Measurements from ENCODE around the gene NAA30.

Gene NAA30

GRCh38 chr14:57400556-57401494, 10.4 kb downstream of the NAA30 start:
- DNase-seq, result no peak

DNA sequence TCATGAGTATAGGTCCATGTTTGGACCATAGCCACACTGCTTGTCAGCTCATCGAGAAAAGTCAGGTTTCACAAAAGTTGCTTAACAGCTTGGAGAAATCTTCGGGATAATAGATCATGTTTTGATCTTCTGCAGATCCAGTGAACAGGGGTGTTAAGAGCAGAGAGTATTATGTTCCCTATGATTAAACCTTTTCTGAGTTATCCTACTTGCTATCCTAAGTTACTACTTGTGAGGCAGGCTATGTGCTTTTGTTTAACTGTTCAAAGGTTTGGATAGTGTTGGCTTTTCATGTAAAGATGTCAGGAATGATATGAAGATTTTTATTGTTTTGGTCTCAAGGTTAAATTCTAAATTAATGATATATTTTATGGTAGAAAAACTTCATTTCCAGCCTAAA, 11.1 kb downstream of the NAA30 start:
- DNase-seq, result no peak

DNA sequence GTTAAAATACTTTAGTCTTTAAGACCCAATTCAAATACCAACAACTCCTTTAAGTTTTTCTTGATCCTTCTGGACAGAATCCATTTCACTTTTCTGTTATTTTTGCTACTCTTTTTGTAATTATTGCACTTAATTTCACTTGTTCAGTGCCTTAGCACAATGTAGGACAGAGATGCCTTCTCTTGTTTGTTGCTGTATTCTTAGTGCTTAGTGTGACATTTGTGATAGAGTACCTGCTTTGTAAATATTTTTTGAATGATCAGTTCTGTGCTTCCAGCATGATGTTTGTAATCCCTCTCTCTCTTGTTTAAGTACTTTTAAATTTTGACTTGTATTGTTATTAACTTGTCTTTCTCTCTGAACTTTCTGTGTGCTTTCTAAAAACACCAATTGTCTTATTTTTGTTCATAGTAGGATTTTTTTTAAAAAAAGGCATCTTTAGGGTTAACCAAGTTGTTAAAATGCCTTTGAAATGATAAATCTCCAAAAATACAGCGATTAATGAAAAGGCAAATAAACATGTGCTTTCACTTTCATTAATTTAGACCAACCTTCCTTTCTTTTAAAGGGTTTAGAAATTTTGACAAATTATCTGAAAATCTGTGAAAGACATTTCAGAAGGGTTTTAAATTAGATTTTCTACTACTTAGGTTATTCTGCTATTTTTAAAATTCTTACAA, 11.9 kb downstream of the NAA30 start:
- no peak for DNase-seq

GRCh38 chr14:57403521-57403864, 13.1 kb downstream of the NAA30 start:
- DNase-seq, result no peak

DNA sequence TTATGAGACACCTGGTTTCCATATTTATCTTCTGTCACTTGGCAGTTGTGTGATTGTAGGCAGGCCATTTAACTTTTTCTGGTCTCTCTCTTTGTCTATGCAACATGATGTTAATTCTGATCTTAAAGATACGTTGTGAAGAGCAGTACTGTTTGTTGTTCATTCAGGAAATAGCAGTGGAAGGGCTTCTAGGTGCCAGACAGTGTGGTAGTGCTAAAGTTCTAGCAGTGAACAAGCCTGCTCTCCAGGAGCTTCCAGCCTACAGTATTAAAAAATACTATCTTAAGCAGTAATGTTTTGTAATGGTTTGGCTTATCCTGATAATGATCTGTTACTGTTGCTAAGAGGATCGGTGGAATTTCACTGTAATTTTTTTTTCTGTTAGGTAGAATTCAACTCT, 15.2 kb downstream of the NAA30 start:
- DNase-seq, result no peak

GRCh38 chr14:57408037-57408436, 17.7 kb downstream of the NAA30 start:
- DNase-seq, result no peak

- no peak for DNase-seq
Observed at GRCh38 chr14:57408634-57409033, 18.2 kb downstream of the NAA30 start.

DNA sequence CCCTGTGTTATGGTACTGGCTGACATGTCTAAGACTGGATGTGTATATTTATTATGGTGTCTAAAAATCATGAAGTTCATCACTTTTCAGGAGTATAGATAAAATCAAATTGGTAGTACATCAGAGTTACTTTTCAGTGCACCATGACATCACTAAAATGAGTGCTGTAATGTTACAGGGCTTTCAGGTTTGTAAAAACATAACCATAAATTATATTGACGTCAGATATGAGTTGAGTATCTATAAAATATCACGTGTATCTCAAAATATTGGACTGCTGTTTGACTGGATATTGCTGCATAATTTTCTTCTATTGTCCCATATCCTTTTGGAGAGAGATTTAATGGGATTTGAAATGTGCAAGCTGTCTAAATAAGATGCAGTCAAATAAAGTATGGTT, 22.0 kb downstream of the NAA30 start:
- no peak for DNase-seq

DNA sequence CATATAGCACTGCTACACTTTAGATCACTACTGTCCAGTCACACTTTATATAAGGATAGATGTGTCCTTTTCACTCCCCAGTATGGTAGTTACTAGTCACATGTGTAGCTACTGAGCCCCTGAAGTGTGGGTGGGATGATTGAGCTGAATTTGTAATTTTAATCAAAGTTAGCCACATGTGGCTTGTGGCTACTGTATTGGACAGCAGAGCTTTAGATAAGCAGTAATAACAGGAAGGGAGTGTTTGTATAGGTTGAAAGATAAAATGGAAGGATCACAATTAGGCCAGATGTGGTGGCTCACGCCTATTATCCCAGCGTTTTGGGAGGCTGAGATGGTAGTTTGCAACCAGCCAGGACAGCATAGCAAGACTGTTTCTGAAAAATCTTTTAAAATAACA, 23.5 kb downstream of the NAA30 start:
- DNase-seq, result no peak

GRCh38 chr14:57417228-57417627, 26.8 kb downstream of the NAA30 start:
- DNase-seq, result no peak

- no peak for DNase-seq
Observed at GRCh38 chr14:57418999-57419398, 28.6 kb downstream of the NAA30 start.

GRCh38 chr14:57420033-57420432, 29.6 kb downstream of the NAA30 start:
- DNase-seq, result no peak

DNA sequence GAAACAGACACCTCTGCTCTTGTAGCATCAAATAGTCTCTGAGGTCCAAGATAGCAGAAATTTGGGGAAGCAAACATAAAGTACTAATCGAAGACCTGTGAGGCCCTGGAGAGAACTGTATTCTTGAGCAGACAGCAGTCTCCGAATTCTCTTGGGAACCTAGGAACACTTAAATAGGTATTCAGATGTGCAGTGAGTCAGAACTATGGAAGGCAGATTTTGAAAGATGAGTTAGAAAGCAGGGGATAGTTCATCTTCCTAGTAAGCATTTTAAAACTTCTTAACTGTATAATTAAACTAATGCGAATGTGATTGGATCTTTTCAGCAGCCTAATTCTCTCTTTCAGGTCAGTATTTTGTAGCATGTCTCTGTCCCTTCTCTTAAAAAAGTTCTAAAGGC, 30.6 kb downstream of the NAA30 start:
- DNase-seq, result no peak

GRCh38 chr14:57435923-57436322, 45.5 kb downstream of the NAA30 start:
- DNase-seq, result no peak

DNA sequence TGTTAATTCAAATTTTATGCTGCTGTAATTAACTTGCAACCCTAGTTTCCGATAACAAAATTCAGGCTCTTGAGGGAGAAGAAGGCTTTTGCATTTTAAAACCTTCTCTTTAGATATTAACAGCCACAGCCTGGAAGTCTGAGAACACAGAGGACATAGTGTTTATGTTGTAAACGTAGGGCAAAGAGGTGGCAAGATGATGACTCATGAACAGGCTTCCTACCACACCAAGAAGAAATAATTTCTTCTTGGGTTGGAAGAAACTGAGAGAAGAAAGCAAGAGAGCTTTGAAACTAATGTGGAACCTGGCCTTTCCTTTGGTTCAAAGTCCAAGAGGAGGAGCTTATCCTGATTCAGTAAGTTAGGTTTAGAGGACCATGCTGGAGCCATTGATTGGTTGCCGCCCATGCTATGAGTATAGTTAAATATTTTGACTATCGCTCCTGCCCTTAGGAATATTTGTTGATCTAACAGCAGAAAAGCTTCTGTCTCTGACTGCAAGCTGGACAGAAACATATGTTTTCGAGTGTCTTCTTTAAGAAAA, 71.5 kb downstream of the NAA30 start:
- DNase-seq, result no peak

- no peak for DNase-seq
Observed at GRCh38 chr14:57462551-57462950, 72.2 kb downstream of the NAA30 start.

GRCh38 chr14:57464008-57464730, 73.8 kb downstream of the NAA30 start:
- no peak for DNase-seq
